Ammon's horn (tissue), 1 donor: ENCODE measurements around the gene IGFL2.
A peak's percentile ranks its signal among the peaks of the same experiment; 100 is the strongest.
"Not testable (repeated sequence)": the region's sequence is repeated elsewhere in the genome, so short reads cannot be mapped to it uniquely, and the experiment has no call there.

Experiments
- DNase-seq: peaks from one replicate; pipeline ENCODE4 v3.0.0-alpha.2; 2016; ENCODE audit warnings: low spot score

The IGFL2 gene

DNA sequence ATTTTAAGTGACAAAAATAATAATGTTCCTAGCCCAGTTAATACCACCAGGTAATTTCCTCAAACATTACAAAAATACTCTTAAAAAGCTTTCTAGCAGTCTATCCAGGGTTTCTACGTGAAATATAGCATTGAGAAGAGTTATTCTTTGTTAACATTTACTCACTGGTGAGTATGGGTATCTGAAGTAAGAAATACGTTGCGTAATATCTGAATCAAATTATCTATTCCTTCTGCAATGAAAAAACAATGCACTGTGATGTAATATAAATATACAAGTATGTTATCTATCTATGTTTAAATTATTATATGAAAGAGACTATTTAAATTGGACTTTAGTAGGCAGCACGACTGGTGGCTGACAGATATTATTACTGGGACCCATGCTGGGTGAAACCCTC is 5.7 kb upstream of the IGFL2 start:
- DNase-seq: no peak

DNA sequence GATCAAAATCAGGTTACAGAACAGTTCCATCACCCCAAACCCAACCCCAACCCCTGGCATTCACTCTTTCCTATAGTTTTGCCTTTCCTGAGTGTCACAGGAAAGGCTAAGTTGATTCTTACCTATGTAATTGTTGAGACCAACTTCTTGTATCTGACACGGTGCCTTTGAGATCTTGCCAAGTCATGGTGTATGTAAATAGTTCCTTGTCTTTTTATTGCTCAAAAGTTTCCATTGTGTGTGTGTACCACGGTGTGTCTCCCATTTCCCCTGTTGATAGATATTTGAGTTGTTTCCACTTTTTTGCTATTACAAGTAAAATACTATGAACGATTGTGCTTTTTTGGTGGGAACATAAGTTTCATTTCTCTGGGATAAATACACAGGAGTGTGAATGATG is 3.3 kb upstream of the IGFL2 start:
- DNase-seq: no peak

- no peak for DNase-seq
These were observed 785 bp upstream of the IGFL2 start for GRCh38 chr19:46147166-46147740.

DNA sequence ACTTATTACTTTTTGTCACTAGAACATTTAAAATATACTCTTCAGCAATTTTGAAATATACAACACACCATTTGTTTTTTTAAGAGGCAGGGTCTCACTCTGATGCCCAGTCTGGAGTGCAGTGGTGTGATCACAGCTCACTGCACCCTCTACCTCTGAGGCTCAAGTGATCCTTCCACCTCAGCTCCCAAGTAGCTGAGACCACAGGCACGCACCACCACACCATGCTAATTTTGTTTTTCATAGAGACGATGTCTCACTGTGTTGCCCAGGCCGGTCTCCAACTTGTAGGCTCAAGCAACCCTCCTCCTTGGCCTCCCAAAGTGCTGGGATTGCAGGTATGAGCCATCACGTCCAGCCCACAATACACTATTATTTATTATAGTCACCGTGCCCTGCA is 2.6 kb downstream of the IGFL2 start:
- DNase-seq: no peak

DNA sequence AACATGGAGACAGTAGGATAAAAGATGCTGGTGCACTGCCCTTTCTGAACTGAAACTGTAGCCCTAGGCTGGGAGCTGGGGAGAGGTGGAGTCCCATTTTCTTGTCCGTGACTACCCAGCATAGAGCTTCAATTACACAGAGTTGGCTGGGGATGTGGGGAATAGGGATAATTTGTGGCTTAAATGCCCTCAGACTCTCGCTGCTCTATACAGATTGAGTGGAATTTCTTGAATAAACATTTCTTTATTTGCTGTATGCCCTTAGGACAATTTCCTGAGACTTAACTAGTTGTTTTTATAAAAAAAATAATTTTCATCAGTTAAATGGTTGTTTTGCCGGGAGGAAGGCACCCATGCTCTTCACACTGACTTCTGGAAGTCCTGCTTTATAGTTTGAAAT is 7.2 kb downstream of the IGFL2 start:
- no peak for DNase-seq

- DNase-seq: no peak
These were observed 11.6 kb downstream of the IGFL2 start for GRCh38 chr19:46159418-46160232.

- DNase-seq: no peak
These were observed 12.3 kb downstream of the IGFL2 start for GRCh38 chr19:46160233-46160775.

DNA sequence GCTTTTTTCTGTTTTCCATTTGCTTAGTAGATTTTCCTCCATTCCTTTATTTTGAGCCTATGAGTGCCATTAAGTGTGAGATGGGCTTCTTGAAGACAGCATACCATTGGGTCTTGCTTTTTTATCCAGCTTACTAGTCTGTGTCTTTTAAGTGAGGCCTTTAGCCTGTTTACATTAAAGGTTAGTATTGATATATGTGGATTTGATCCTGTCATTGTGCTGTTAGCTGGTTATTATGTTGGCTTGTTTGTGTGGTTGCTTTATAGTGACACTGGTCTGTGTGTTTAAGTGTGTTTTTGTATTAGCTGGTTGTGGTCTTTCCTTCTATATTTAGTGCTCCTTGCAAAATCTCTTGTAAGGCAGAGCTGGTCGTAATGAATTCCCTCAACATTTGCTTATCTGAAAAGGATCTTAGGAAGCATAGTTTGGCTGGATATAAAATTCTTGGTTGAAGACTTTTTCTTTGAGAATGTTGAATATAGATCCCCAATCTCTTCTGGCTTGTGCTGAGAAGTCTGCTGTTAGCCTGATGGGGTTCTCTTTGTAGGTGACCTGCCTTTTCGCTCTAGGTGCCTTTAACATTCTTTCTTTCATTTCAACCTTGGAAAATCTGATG is 13.7 kb downstream of the IGFL2 start:
- DNase-seq: not testable (repeated sequence)

GRCh38 chr19:46162731-46163130 is 14.7 kb downstream of the IGFL2 start:
- no peak for DNase-seq

- no peak for DNase-seq
These were observed 25.9 kb downstream of the IGFL2 start for GRCh38 chr19:46173886-46174480.

GRCh38 chr19:46176116-46176860 is 28.2 kb downstream of the IGFL2 start:
- DNase-seq: no peak

GRCh38 chr19:46179076-46179759 is 31.2 kb downstream of the IGFL2 start:
- DNase-seq: no peak

DNA sequence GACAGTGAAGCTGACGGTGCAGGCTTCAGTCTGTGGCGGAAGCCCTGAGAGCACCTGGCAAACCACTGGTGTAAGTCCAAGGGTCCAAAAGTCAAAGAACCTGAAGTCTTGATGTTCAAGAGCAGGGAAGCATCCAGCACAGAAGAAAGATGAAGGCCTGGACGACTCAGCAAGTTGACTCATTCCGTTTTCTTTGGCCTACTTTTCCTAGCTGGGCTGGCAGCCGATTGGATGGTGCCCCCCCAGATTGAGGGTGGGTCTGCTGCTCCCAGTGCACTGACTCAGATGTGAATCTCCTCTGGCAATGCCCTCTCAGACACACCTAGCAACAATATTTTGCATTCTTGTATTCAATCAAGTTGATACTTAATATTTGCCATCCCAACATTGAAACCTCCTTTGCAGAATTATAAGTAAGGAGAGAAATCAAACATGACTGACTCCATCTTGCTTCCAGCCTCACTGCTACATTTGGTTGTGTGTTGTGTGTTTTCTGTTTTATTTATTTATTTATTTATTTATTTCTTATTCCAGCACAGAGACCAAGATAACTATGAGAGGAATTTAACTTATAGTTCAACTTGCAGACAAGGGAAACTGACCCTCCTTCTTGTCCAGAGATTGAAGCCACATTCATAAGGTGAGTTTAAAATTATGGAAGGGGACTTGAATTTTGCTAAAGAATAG is 32.8 kb downstream of the IGFL2 start:
- DNase-seq: no peak

DNA sequence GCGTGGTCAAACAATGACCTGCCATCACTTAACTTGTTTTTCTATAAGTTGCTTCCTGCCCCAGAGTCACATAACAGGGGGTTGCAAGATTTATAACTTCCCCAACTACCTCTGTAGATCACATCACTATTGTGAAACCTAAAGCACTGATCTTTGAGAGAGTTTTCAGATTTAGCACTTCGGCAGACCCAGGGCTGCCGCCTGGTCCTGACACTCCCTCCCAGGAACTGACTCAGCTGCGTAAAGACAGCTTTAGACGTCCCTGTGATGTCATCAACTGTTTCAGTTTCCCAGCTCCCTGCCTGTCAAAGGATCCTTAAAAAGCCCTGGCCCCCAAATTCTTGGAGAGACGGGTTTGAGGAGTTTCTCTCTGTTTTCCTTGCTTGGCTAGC is 33.3 kb downstream of the IGFL2 start:
- DNase-seq: no peak

GRCh38 chr19:46182476-46182875 is 34.4 kb downstream of the IGFL2 start:
- DNase-seq: no peak

GRCh38 chr19:46184775-46185710 is 37.0 kb downstream of the IGFL2 start:
- DNase-seq: peak; percentile 25

DNA sequence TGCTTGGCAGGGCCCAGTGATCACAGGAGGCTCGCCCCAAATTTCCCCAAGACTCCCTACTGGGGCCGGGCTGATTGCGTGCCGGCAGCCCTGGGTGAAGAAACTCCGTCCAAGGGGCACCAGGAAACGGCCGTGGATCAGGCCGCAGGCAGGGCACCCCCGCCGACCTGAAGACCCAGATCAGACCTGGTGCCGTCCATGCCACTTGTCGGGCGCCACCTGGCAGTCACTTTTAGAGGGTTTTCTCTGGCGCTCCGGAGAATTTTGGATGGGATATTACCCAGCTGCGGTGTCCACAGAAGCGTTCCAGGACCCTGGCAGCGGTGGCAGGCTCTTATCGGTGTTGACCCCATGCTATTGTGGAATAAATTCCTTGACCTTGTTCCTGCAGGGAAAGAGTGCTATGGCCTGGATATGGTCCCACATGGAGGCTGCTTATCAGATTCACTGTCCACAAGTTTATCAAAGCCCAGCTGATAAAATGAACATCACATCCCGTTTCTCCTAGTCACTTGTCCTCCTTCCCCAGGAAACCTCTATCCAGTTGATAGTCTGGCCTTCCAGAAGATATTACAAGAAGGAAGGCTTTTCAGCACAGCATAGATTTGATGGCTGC is 38.2 kb downstream of the IGFL2 start:
- DNase-seq: no peak

DNA sequence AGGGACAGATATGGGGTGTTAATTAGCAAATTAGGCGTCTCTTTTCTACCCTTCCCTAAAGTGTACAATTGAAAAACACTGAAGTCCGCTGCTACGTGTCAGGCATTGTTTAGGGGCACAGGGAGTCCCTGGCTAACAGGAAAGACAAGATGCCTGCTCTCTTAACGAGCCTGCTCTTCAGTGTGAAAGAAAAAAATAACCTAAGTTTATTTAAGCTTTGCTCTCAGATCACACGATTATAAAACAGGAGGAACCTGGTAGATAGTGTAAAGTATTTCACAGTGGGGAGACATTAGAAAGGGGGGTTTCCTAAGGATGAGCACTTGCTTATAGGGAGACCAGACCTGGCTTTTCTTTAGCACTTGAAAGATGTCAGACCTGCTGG is 38.7 kb downstream of the IGFL2 start:
- no peak for DNase-seq
